OCI-M2 (cell line): ENCODE data around the gene TBPL2.

Experiments
- DNase-seq: peaks from one replicate; lab custom pipeline; 2025; ENCODE audit not compliant: unreplicated experiment; lab: John Stamatoyannopoulos, UW

TBPL2 gene

GRCh38 chr14:55366271-55366670, 74.1 kb downstream of the TBPL2 start:
- DNase-seq, result no peak
